Activated naive CD8-positive, alpha-beta T cell treated with anti-CD3 and anti-CD28 coated beads for 36 hours (primary cell): ENCODE results near the gene DNAH1. TPM values are rescaled to one million over a fixed set of nuclear protein-coding genes. Genes with fewer than 3 reads are reported as not detected.

ENCODE experiments used
- DNase-seq: peaks from one replicate; pipeline ENCODE4 v3.0.0; 2021
- H3K27ac Mint-ChIP-seq: one replicate; pipeline ENCODE4 v1.8.0; 2022; ENCODE audit warnings: mild to moderate bottlenecking, moderate library complexity, mixed read lengths
- H3K27me3 Mint-ChIP-seq: one replicate; pipeline ENCODE4 v1.8.0; 2022; ENCODE audit warnings: mild to moderate bottlenecking, mixed read lengths
- H3K36me3 Mint-ChIP-seq: one replicate; pipeline ENCODE4 v1.8.0; 2021; ENCODE audit warnings: mild to moderate bottlenecking, mixed read lengths
- H3K4me1 Mint-ChIP-seq: one replicate; pipeline ENCODE4 v1.8.0; 2021; ENCODE audit warnings: mixed read lengths
- H3K4me3 Mint-ChIP-seq: one replicate; pipeline ENCODE4 v1.8.0; 2022; ENCODE audit warnings: mild to moderate bottlenecking, moderate library complexity, mixed read lengths
- H3K9me3 Mint-ChIP-seq: one replicate; pipeline ENCODE4 v1.8.0; 2022; ENCODE audit warnings: mixed read lengths
- total RNA-seq, 2 experiments: library from RNA; stranded (reverse); gene quantifications; one replicate each; pipeline ENCODE4 v1.2.3, GENCODE V29; 2021

Gene DNAH1
- total RNA-seq, 2 experiments from 2014 or later = 2.6 to 3.7 TPM

DNA sequence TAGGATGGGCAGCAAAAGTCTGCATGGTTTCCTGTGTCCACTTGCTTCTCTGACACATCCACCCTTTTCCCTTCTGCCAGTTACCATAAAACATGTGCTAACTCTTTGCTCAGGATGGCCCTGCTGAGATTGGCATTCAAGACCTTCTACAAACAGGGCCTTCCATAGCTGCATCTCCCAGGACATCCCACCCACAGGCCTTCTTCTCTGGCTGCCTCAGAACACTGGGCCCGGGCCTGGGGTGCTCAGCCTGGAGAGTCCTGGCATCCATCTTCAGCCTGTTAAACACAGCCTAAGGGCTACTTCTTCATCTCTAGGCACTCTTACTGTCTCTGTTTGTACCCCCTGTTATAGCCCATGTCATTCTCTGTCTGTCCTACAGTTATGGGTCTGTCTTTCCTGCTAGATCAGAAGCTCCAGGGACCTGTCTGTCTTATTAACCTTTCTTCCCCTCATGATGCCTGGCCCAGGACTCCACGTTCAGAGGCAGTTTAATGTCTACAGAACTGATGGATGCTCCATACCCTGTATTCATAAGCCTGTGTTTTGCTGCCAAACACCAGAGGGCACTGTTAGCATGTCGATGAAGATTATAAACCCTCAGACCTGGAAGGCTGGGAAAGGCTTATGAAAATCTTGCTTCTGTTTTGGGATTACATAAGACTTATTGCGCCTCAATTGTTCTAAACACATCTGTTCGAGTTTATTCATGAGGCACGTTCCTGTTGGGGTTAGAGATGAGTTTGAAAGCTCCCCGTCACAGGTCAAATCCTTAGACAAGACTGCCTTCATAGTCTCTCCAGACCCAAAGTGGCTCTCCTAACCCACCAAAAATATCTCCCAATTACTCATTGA, 112.3 kb downstream of the DNAH1 start:
- no peaks in the 10 kb centered on the region for H3K4me1 Mint-ChIP-seq
- no peak overlapping the region for H3K27ac Mint-ChIP-seq
- DNase-seq = no peak
- no peak overlapping the region for H3K4me3 Mint-ChIP-seq
- no peaks in the 10 kb centered on the region for H3K9me3 Mint-ChIP-seq
- H3K27me3 Mint-ChIP-seq = peaks cover 4% of the 10 kb centered on the region
- H3K36me3 Mint-ChIP-seq = no peaks in the 10 kb centered on the region

DNA sequence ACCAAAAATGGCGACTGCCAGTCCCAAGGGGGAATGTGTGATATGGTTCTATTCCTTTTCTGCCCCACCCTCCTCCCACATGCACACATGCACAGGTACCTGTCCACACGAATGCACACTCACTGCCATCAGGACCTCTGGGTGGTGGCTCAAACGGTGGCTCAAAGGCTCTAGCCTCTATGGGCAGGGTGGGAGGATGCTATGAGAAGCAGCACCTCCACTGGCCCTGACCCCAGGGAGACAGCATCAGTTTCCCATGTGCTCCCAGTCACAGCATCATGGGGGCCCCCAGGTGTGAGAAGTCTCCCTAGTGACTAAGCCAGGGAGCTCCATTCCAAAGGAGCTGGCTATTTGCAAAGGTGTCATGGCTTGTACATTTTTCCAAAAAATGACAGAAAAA, 112.9 kb downstream of the DNAH1 start:
- H3K9me3 Mint-ChIP-seq = no peaks in the 10 kb centered on the region

DNA sequence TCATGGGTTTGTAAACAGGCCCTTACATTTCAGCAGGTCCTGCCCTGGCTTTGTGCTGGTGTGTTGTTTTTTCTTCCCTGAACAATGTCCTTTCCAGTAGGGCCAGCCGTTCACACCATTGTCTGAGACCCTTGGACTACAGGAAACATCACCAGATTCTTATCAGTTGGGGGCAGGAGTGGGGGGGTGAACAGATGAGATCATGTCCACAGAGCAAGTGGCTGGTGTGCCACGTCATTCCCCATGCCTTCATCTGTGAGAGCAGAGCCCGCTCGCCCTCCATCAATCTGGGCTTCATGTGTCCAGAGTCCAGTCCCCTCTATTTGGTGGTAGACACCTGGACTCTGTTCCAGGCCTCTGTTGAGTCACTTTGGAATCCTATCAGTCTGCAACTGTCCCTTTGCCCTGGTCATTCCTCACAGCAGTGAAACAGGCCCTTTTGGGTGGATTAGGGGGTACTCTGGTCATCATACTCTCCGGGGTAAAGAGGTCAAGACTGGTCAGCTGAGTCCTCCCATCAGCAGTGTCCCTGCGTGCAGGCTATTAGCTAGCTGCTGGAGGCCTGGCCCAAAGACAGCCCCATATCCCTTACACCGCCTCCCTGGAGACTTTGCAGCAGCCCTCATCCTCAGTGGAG, 113.8 kb downstream of the DNAH1 start:
- Mint-ChIP-seq H3K36me3 (no peaks in the 10 kb centered on the region), H3K9me3 (no peaks in the 10 kb centered on the region), H3K4me1 (no peaks in the 10 kb centered on the region), H3K27me3 (peaks cover 4% of the 10 kb centered on the region), H3K27ac (no peak overlapping the region), H3K4me3 (no peak overlapping the region)
- DNase-seq = no peak

More for the DNA sequence above, 112.9 kb downstream of the DNAH1 start:
- H3K27me3 Mint-ChIP-seq = peaks cover 4% of the 10 kb centered on the region
- no peaks in the 10 kb centered on the region for H3K4me1 Mint-ChIP-seq
- no peaks in the 10 kb centered on the region for H3K36me3 Mint-ChIP-seq
- no peak overlapping the region for H3K27ac Mint-ChIP-seq
- H3K4me3 Mint-ChIP-seq = no peak overlapping the region
- no peak for DNase-seq

DNA sequence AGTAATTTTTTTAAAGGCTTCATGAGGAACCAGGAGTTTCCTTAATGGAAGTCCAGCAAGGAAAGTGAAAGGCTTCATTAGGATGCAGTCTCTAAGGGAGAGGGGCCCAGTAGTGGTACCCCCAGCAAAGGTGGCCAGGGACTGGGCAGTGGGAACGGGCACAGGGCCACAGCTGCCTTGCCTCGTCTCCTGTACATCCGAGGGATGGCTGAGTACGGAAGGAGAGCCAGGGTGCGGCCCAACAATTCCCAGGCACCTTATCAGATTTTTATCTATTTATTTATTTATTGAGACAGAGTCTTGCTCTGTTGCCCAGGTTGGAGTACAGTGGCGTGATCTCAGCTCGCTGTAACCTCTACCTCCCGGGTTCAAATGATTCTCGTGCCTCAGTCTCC, 114.3 kb downstream of the DNAH1 start:
- no peaks in the 10 kb centered on the region for H3K4me1 Mint-ChIP-seq
- H3K9me3 Mint-ChIP-seq = no peaks in the 10 kb centered on the region
- peaks cover 4% of the 10 kb centered on the region for H3K27me3 Mint-ChIP-seq
- no peak overlapping the region for H3K4me3 Mint-ChIP-seq
- H3K36me3 Mint-ChIP-seq = no peaks in the 10 kb centered on the region
- no peak overlapping the region for H3K27ac Mint-ChIP-seq
- no peak for DNase-seq

DNA sequence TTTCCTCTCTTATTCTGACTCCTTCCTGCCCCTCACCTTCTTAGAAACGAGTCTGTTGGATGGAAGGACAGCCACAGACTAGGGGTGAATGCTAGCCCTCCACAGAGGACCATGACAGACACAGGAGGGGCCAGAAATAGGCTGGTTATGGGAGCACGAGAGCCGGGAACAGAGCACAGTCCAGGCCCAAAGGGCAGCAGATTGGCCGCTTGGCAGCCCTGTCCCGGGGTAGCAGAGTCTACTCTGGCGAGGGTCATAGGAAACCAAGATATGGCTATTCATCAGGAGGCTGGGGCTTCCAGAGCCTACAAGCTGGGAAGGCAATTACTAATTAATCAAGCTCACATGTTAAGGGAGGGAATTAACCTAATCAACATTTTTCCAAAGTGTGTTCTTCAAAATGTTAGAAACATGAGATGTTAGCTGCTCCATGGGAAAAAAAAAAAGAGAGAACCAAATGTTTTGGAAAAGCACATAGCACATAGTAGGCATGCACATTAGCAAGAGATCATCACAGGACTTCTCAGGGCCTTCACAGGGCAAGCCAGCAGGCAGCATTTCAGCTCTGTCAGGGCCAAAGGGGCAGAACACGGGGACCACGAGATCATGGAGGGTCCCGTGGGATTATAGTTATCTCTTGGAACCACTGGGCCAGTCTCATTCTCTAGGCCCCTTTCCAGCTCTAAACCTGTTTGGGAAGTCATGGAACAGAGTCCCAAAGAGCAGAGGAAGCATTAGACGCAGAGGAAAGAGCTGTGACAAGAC, 115.5 kb downstream of the DNAH1 start:
- Mint-ChIP-seq H3K36me3 (no peaks in the 10 kb centered on the region), H3K4me1 (no peaks in the 10 kb centered on the region), H3K4me3 (no peak overlapping the region), H3K27ac (no peak overlapping the region), H3K27me3 (peaks cover 4% of the 10 kb centered on the region), H3K9me3 (no peaks in the 10 kb centered on the region)
- DNase-seq = no peak

DNA sequence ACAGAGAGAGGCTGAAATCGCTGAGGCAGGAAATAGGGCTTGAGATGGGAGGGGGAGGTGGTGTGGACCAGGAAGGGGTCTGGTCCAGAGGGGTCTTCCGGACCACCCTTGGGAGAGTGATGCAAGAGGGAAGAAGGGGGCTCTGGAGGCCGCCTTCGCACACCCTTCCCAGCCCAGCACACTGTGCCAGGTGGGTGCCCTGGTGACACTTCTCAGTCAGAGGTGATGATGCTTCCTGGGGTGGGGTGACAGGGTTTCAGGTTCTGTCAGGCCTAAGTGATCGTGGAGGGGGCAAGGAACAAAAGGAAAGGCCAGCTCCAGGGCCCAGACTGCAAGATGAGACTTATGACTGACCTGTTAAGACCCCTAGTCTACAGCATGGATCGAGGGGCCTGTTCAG, 116.1 kb downstream of the DNAH1 start:
- H3K27ac Mint-ChIP-seq = no peak overlapping the region

GRCh38 chr3:52432691-52433141, 116.6 kb downstream of the DNAH1 start:
- H3K4me1 Mint-ChIP-seq = no peaks in the 10 kb centered on the region
- no peaks in the 10 kb centered on the region for H3K36me3 Mint-ChIP-seq
- DNase-seq = no peak
- peaks cover 4% of the 10 kb centered on the region for H3K27me3 Mint-ChIP-seq
- H3K27ac Mint-ChIP-seq = no peak overlapping the region
- H3K9me3 Mint-ChIP-seq = no peaks in the 10 kb centered on the region
- no peak overlapping the region for H3K4me3 Mint-ChIP-seq

More for the DNA sequence above, 116.1 kb downstream of the DNAH1 start:
- no peaks in the 10 kb centered on the region for H3K9me3 Mint-ChIP-seq
- H3K27me3 Mint-ChIP-seq = peaks cover 4% of the 10 kb centered on the region
- DNase-seq = no peak
- H3K36me3 Mint-ChIP-seq = no peaks in the 10 kb centered on the region
- no peaks in the 10 kb centered on the region for H3K4me1 Mint-ChIP-seq
- no peak overlapping the region for H3K4me3 Mint-ChIP-seq

DNA sequence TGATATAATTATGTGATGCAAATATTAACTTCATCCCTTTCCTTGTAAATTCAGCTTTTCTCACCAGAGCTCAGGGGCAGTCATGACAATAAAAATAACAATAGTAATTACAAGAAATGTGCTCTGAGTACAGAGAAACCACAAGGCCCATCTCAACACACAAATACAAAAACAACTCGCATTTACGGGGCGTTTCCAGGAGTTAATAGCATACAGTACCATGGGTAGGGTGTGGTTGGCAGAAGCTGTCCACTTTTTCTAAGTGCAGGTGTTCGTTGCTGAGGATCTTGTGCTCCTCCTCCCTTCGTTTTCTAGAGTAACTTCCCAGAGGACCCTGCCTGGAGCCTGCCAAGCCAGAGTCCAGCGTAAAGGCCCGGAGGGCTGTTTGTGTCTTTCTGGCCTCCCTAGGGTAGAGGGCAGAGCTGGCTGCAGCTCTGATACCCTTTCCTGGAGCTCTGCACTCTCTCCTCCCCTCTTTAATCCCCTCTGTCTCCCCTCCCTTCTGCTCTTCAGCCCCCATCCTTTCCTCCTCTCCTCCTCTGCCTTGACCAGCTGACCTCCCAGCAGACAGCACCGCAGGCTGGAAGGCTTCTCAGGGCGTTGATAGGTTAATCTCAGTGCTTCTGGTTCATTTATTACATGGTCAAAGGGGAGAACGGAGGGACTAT, 117.3 kb downstream of the DNAH1 start:
- Mint-ChIP-seq H3K4me1 (no peaks in the 10 kb centered on the region), H3K36me3 (no peaks in the 10 kb centered on the region), H3K27me3 (peaks cover 4% of the 10 kb centered on the region), H3K9me3 (no peaks in the 10 kb centered on the region), H3K27ac (no peak overlapping the region), H3K4me3 (no peak overlapping the region)
- no peak for DNase-seq

- H3K27me3 Mint-ChIP-seq = peaks cover 4% of the 10 kb centered on the region
- no peak overlapping the region for H3K27ac Mint-ChIP-seq
- no peaks in the 10 kb centered on the region for H3K4me1 Mint-ChIP-seq
These were observed 117.9 kb downstream of the DNAH1 start for GRCh38 chr3:52433996-52434479.

GRCh38 chr3:52434491-52435115, 118.5 kb downstream of the DNAH1 start:
- no peak for DNase-seq
- H3K9me3 Mint-ChIP-seq = no peaks in the 10 kb centered on the region
- H3K27ac Mint-ChIP-seq = no peak overlapping the region
- no peaks in the 10 kb centered on the region for H3K36me3 Mint-ChIP-seq
- H3K4me1 Mint-ChIP-seq = no peaks in the 10 kb centered on the region
- H3K4me3 Mint-ChIP-seq = no peak overlapping the region
- H3K27me3 Mint-ChIP-seq = peaks cover 4% of the 10 kb centered on the region

More at GRCh38 chr3:52433996-52434479, 117.9 kb downstream of the DNAH1 start:
- Mint-ChIP-seq H3K36me3 (no peaks in the 10 kb centered on the region), H3K4me3 (no peak overlapping the region), H3K9me3 (no peaks in the 10 kb centered on the region)
- DNase-seq = no peak

- Mint-ChIP-seq H3K4me1 (no peaks in the 10 kb centered on the region), H3K9me3 (no peaks in the 10 kb centered on the region), H3K4me3 (no peak overlapping the region), H3K27ac (no peak overlapping the region), H3K27me3 (peaks cover 4% of the 10 kb centered on the region), H3K36me3 (no peaks in the 10 kb centered on the region)
- DNase-seq = no peak
These were observed 119.4 kb downstream of the DNAH1 start for GRCh38 chr3:52435246-52436101.

DNA sequence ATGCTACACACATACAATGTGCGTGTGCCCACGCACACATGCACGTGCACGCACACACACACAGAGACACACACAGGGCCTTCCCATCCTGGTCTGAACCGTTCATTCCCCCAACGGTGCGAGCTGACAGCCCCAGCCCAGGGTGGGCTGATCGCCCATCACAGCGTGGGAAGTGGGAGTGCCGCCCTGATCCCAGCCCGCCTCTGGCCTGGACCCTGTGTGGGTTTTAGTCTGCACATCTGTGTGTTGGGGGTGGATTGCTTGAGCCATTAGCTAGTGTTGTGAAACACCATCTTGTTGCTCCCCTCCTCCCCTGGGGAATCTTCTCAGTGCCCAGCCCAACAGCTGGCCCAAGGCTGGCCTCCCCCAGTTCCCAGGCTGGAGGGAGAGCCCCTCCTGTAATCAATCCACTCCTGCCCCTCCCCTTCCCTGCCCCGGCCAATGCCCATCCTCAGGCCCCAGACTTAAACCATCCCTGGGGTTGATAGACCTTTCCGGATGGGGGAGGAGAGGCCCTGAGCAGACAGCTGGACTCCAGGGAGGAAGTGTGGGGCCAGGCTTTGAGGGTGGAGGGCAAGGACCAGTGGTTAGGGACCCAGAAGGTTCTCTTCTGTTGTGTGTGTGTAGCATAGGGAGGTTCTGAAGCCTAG, 120.5 kb downstream of the DNAH1 start:
- H3K4me3 Mint-ChIP-seq = no peak overlapping the region
- H3K4me1 Mint-ChIP-seq = no peaks in the 10 kb centered on the region
- no peak for DNase-seq
- no peaks in the 10 kb centered on the region for H3K36me3 Mint-ChIP-seq
- H3K9me3 Mint-ChIP-seq = no peaks in the 10 kb centered on the region
- H3K27ac Mint-ChIP-seq = no peak overlapping the region
- H3K27me3 Mint-ChIP-seq = peaks cover 4% of the 10 kb centered on the region
